IMR-90 (cell line): ENCODE measurements around the gene UPK3A. TPM values are rescaled to one million over a fixed set of nuclear protein-coding genes. Genes with fewer than 3 reads are reported as not detected.

ENCODE experiments used
- ATAC-seq: fragments of 200-7000 bp; cut with Tn5 transposase; 2 replicates; pipeline ENCODE4 v1.9.1; 2020; ENCODE audit warnings: low read depth, mild to moderate bottlenecking, moderate library complexity
- BruUV-seq: library from RNA; stranded (reverse); fragments of 400-500 nt; replicated peaks from 2 replicates; lab custom pipeline; 2021; lab: Mats Ljungman, UMichigan
- CTCF ChIA-PET: fragments of 300-600 bp; formaldehyde crosslinking; extraction: SDS; loops from one replicate; lab custom pipeline; 2021; ENCODE audit warnings: antibody characterized with exemption; lab: Yijun Ruan, JAX
- POLR2A ChIA-PET: fragments of 300-600 bp; sonication (Branson Sonifier 250); formaldehyde crosslinking; loops from one replicate; lab custom pipeline; 2022; ENCODE audit warnings: antibody characterized with exemption; ENCODE audit not compliant: unreplicated experiment; lab: Charles Lee
- DNase-seq: peaks from one replicate; pipeline ENCODE4 v3.0.0; 2013
- H2AFZ ChIP-seq: replicated peaks from 2 replicates; pipeline ENCODE3; 2013; ENCODE audit warnings: low read length, mild to moderate bottlenecking; ENCODE audit not compliant: poor library complexity
- H2AK5ac ChIP-seq: 2 replicates; pipeline ENCODE4 v1.6.1; 2013; ENCODE audit warnings: low read depth, low read length, inconsistent platforms
- H2AK9ac ChIP-seq: replicated peaks from 2 replicates; pipeline ENCODE3; 2013; ENCODE audit warnings: mild to moderate bottlenecking, low read depth, low read length, moderate library complexity; ENCODE audit not compliant: poor library complexity
- H2BK120ac ChIP-seq: 2 replicates; pipeline ENCODE4 v1.6.1; 2013; ENCODE audit warnings: low read depth, low read length, inconsistent platforms
- H2BK15ac ChIP-seq: 3 replicates; pipeline ENCODE4 v1.6.1; 2013; ENCODE audit warnings: low read depth, low read length, inconsistent platforms
- H2BK20ac ChIP-seq: 2 replicates; pipeline ENCODE4 v1.6.1; 2013; ENCODE audit warnings: low read depth, mild to moderate bottlenecking, inconsistent platforms, low read length, moderate library complexity
- H2BK5ac ChIP-seq: 2 replicates; pipeline ENCODE4 v1.6.1; 2013; ENCODE audit warnings: mild to moderate bottlenecking, low read depth, low read length, inconsistent platforms; ENCODE audit not compliant: poor library complexity, severe bottlenecking
- H3K14ac ChIP-seq: replicated peaks from 2 replicates; pipeline ENCODE4 v1.6.1; 2013; ENCODE audit warnings: low read depth, low read length, inconsistent platforms
- H3K18ac ChIP-seq: 2 replicates; pipeline ENCODE4 v1.6.1; 2013; ENCODE audit warnings: low read depth, low read length, control low read depth
- H3K23ac ChIP-seq: 2 replicates; pipeline ENCODE4 v1.6.1; 2013; ENCODE audit warnings: low read depth, low read length, inconsistent platforms
- H3K27ac ChIP-seq: 2 replicates; pipeline ENCODE4 v1.5.1; 2013; ENCODE audit warnings: mild to moderate bottlenecking, control low read depth, low read length; ENCODE audit not compliant: insufficient read depth
- H3K27me3 ChIP-seq: 2 replicates; pipeline ENCODE4 v1.6.1; 2013; ENCODE audit warnings: low read length; ENCODE audit not compliant: control insufficient read depth, insufficient read depth
- H3K36me3 ChIP-seq: 2 replicates; pipeline ENCODE4 v1.6.1; 2013; ENCODE audit warnings: low read length, mixed read lengths; ENCODE audit not compliant: control insufficient read depth, insufficient read depth
- H3K4ac ChIP-seq: 2 replicates; pipeline ENCODE4 v1.6.1; 2013; ENCODE audit warnings: low read depth, low read length, inconsistent platforms
- H3K4me1 ChIP-seq: 2 replicates; pipeline ENCODE4 v1.6.1; 2013; ENCODE audit warnings: low read length, mixed read lengths; ENCODE audit not compliant: control insufficient read depth, insufficient read depth
- H3K4me2 ChIP-seq: 2 replicates; pipeline ENCODE4 v1.6.1; 2013; ENCODE audit warnings: low read depth, mild to moderate bottlenecking, control low read depth, low read length, moderate library complexity
- H3K4me3 ChIP-seq: 2 replicates; pipeline ENCODE4 v1.5.1; 2013; ENCODE audit warnings: low read depth, mild to moderate bottlenecking, control low read depth, low read length, moderate library complexity; ENCODE audit not compliant: insufficient read depth
- H3K56ac ChIP-seq: 2 replicates; pipeline ENCODE4 v1.6.1; 2013; ENCODE audit warnings: low read length, inconsistent platforms; ENCODE audit not compliant: insufficient read depth; ENCODE audit errors: extremely low read depth
- H3K79me1 ChIP-seq, 2 experiments: 2 replicates each; pipeline ENCODE4 v1.6.1; 2013; ENCODE audit warnings: low read length in 2 of 2, inconsistent platforms in 1 of 2, low read depth in 1 of 2
- H3K9ac ChIP-seq: 2 replicates; pipeline ENCODE4 v1.6.1; 2013; ENCODE audit warnings: low read depth, low read length, control low read depth
- H3K9me1 ChIP-seq: 2 replicates; pipeline ENCODE4 v1.6.1; 2013; ENCODE audit warnings: low read length, inconsistent platforms; ENCODE audit not compliant: insufficient read depth
- H3K9me3 ChIP-seq: 2 replicates; pipeline ENCODE4 v1.6.1; 2013; ENCODE audit warnings: low read length; ENCODE audit not compliant: control insufficient read depth, insufficient read depth
- H4K20me1 ChIP-seq: 2 replicates; pipeline ENCODE4 v1.6.1; 2013; ENCODE audit warnings: low read length, inconsistent platforms; ENCODE audit not compliant: insufficient read depth
- H4K5ac ChIP-seq: 2 replicates; pipeline ENCODE4 v1.6.1; 2013; ENCODE audit warnings: mild to moderate bottlenecking, low read depth, low read length, control low read depth
- H4K8ac ChIP-seq, 2 experiments: 2 replicates each; pipeline ENCODE4 v1.6.1; 2013; ENCODE audit warnings: low read depth in 2 of 2, low read length in 2 of 2, control low read depth in 1 of 2, inconsistent platforms in 1 of 2
- H4K91ac ChIP-seq: 2 replicates; pipeline ENCODE4 v1.6.1; 2013; ENCODE audit warnings: low read depth, low read length, inconsistent platforms; ENCODE audit not compliant: insufficient read depth
- BHLHE40 ChIP-seq: fragments of 150-350 bp; IDR thresholded peaks from 2 replicates; pipeline ENCODE4 v1.6.1; 2016; ENCODE audit warnings: mild to moderate bottlenecking, low read depth, low read length
- CEBPB ChIP-seq: IDR thresholded peaks from 2 replicates; pipeline ENCODE4 v1.6.1; 2012; ENCODE audit warnings: low read depth, low read length, improper control_type of control experiment
- CHD1 ChIP-seq: IDR thresholded peaks from 2 replicates; pipeline ENCODE4 v1.6.1; 2012; ENCODE audit warnings: low read depth, low read length, improper control_type of control experiment
- CTCF ChIP-seq: conservative IDR thresholded peaks from 2 replicates; pipeline ENCODE4 v1.5.1; 2012; ENCODE audit warnings: mild to moderate bottlenecking, low read depth, low read length, improper control_type of control experiment
- ELK1 ChIP-seq: fragments of 150-350 bp; IDR thresholded peaks from 2 replicates; pipeline ENCODE4 v1.6.1; 2016; ENCODE audit warnings: low read depth, mild to moderate bottlenecking, low read length, moderate library complexity, borderline replicate concordance
- FOS ChIP-seq: fragments of 150-350 bp; IDR thresholded peaks from 2 replicates; pipeline ENCODE4 v1.6.1; 2016; ENCODE audit warnings: low read depth, low read length
- MAFK ChIP-seq: IDR thresholded peaks from 2 replicates; pipeline ENCODE4 v1.6.1; 2012; ENCODE audit warnings: low read depth, low read length, improper control_type of control experiment
- MAZ ChIP-seq: IDR thresholded peaks from 2 replicates; pipeline ENCODE4 v1.6.1; 2012; ENCODE audit warnings: low read depth, mild to moderate bottlenecking, low read length, improper control_type of control experiment, moderate library complexity, borderline replicate concordance
- MXI1 ChIP-seq: IDR thresholded peaks from 2 replicates; pipeline ENCODE4 v1.6.1; 2012; ENCODE audit warnings: low read depth, mild to moderate bottlenecking, low read length, moderate library complexity, borderline replicate concordance
- NFE2L2 ChIP-seq: fragments of 150-350 bp; IDR thresholded peaks from 2 replicates; pipeline ENCODE4 v1.6.1; 2016; ENCODE audit warnings: low read depth, mild to moderate bottlenecking, low read length
- POLR2A ChIP-seq: IDR thresholded peaks from 2 replicates; pipeline ENCODE4 v1.6.1; 2012; ENCODE audit warnings: mild to moderate bottlenecking, low read depth, low read length
- RAD21 ChIP-seq: IDR thresholded peaks from 2 replicates; pipeline ENCODE4 v1.6.1; 2012; ENCODE audit warnings: low read length, improper control_type of control experiment
- RCOR1 ChIP-seq: IDR thresholded peaks from 2 replicates; pipeline ENCODE4 v1.6.1; 2012; ENCODE audit warnings: mild to moderate bottlenecking, low read length, improper control_type of control experiment; ENCODE audit not compliant: insufficient replicate concordance
- RFX5 ChIP-seq: IDR thresholded peaks from 2 replicates; pipeline ENCODE4 v1.8.0; 2012; ENCODE audit warnings: low read depth, mild to moderate bottlenecking, low read length, moderate library complexity
- SMC3 ChIP-seq: fragments of 150-350 bp; IDR thresholded peaks from 2 replicates; pipeline ENCODE4 v1.6.1; 2016; ENCODE audit warnings: low read depth, mild to moderate bottlenecking, antibody characterized with exemption, low read length, moderate library complexity
- USF2 ChIP-seq: fragments of 150-350 bp; IDR thresholded peaks from 2 replicates; pipeline ENCODE4 v1.6.1; 2017; ENCODE audit warnings: mild to moderate bottlenecking, antibody characterized with exemption, low read length, low read depth
- WGBS, 2 experiments: methylation state at CpG; one replicate each; pipeline versions ENCODE4 v1.1.5 to v1.1.7; 2013; ENCODE audit warnings: missing lambda C conversion rate in 2 of 2; ENCODE audit not compliant: insufficient read length in 1 of 2; ENCODE audit errors: extremely low coverage in 2 of 2; 5-methylcytosine and 5-hydroxymethylcytosine counted together
- dilution Hi-C: fragments of 300-500 bp; cut with HindIII; formaldehyde crosslinking; loops from one replicate; pipeline ENCODE4 v1.14.3; 2018; ENCODE audit warnings: low sequenced_read_pairs; ENCODE audit not compliant: unreplicated experiment
- in situ Hi-C: fragments of 300-500 bp; cut with MboI; formaldehyde crosslinking; loops from 3 replicates; pipeline ENCODE4 v1.14.3; 2019; ENCODE audit warnings: low sequenced_read_pairs, inconsistent platforms, mixed read lengths
- intact Hi-C: fragments of 100-400 bp; cut with micrococcal nuclease; formaldehyde crosslinking; loops from 2 replicates; pipeline ENCODE4 v1.10.0; 2022
- polyA plus RNA-seq, 3 experiments: library from polyadenylated mRNA; depleted of rRNA; stranded (reverse); fragments of >200 nt; gene quantifications; 2 replicates each; pipeline ENCODE4 v1.2.3, GENCODE V29; 2012; ENCODE audit warnings: low replicate concordance in 1 of 3
- total RNA-seq: library from RNA; depleted of rRNA; stranded (reverse); fragments of >200 nt; gene quantifications from 2 replicates; pipeline ENCODE4 v1.2.3, GENCODE V29; 2012

The UPK3A gene
- total and polyA plus RNA-seq, 2 of the 4 experiments (the other 2 are of a cell fraction), result not detected

GRCh38 chr22:45312856-45313255 is 28.1 kb downstream of the UPK3A start:
- no peak overlapping the region for H2BK15ac ChIP-seq
- WGBS, 2 experiments, result no CpG with 5 or more reads among the region's 4 CpGs
- H2BK20ac ChIP-seq, result no peak overlapping the region
- H3K14ac ChIP-seq, result no peak overlapping the region
- in situ Hi-C loops, result no loop called here
- H2BK120ac ChIP-seq, result no peak overlapping the region
- H3K79me1 ChIP-seq, result peaks cover 19 to 72% of the 10 kb centered on the region in 2 experiments
- ChIA-PET POLR2A (no interaction called here), CTCF (no interaction called here)
- H2BK5ac ChIP-seq, result no peak overlapping the region
- no peaks in the 10 kb centered on the region; the same call in 1 of the 2 replicates for H3K36me3 ChIP-seq
- H3K56ac ChIP-seq, result no peak overlapping the region
- no peak overlapping the region for H4K8ac ChIP-seq
- no peak overlapping the region for H3K4ac ChIP-seq
- BruUV-seq, result no TSS peak
- H3K9me1 ChIP-seq, result 0 out of 2 replicates have a peak, but pooled peaks cover 14% of the 10 kb centered on the region
- intact Hi-C loops, result no loop called here
- no peaks in the 10 kb centered on the region for H3K9me3 ChIP-seq
- H4K91ac ChIP-seq, result no peak overlapping the region
- H3K9ac ChIP-seq, result no peak overlapping the region
- H3K27ac ChIP-seq, result no peak overlapping the region
- H3K4me2 ChIP-seq, result no peak overlapping the region
- no peaks in the 10 kb centered on the region for H3K27me3 ChIP-seq
- no peak overlapping the region for H3K4me3 ChIP-seq
- DNase-seq, result no peak
- no peak for ATAC-seq
- dilution Hi-C loops, result no loop called here
- TF ChIP-seq MAZ (no peak), CHD1 (no peak), RCOR1 (no peak), MXI1 (no peak), MAFK (no peak), RFX5 (no peak), CEBPB (no peak), NFE2L2 (no peak), ELK1 (no peak), POLR2A (no peak), USF2 (no peak), RAD21 (no peak), CTCF (no peak), BHLHE40 (no peak), SMC3 (no peak), FOS (no peak)
- H2AFZ ChIP-seq, result no peak overlapping the region
- H4K20me1 ChIP-seq, result peaks cover 19% of the 10 kb centered on the region; the same call in 1 of the 2 replicates
- no peak overlapping the region for H3K23ac ChIP-seq
- H2AK9ac ChIP-seq, result no peak overlapping the region
- no peak overlapping the region for H4K5ac ChIP-seq
- H2AK5ac ChIP-seq, result no peak overlapping the region
- H3K18ac ChIP-seq, result no peak overlapping the region
- peaks cover 20% of the 10 kb centered on the region for H3K4me1 ChIP-seq
